Stromal cell of bone marrow (primary cell): ENCODE results near the gene PLEK2.
"Not testable (repeated sequence)": the region's sequence is repeated elsewhere in the genome, so short reads cannot be mapped to it uniquely, and the experiment has no call there.

ENCODE experiments used
- DNase-seq: peaks from one replicate; pipeline ENCODE4 v3.0.0-alpha.2; 2012; ENCODE audit warnings: low read depth

The PLEK2 gene

GRCh38 chr14:67358924-67359774 is 52.8 kb downstream of the PLEK2 start:
- peak; percentile 17 for DNase-seq

- DNase-seq = no peak
These were observed 54.0 kb downstream of the PLEK2 start for GRCh38 chr14:67357969-67358354.

- DNase-seq = no peak
These were observed 54.6 kb downstream of the PLEK2 start for GRCh38 chr14:67357186-67357968.

GRCh38 chr14:67352055-67352454 is 59.9 kb downstream of the PLEK2 start:
- DNase-seq = no peak

GRCh38 chr14:67345583-67345982 is 66.4 kb downstream of the PLEK2 start:
- DNase-seq = no peak

- DNase-seq = no peak
These were observed 68.2 kb downstream of the PLEK2 start for GRCh38 chr14:67343601-67344230.

- DNase-seq = not testable (repeated sequence)
These were observed 70.7 kb downstream of the PLEK2 start for GRCh38 chr14:67341231-67341630.
